Tibial nerve (tissue), 4 donors: Measurements from ENCODE around the gene NOSIP.

Source experiments
- EP300 ChIP-seq, 2 donors: sonication (generic); formaldehyde crosslinking; IDR thresholded peaks; one replicate each; pipeline ENCODE4 v1.6.1; 2017; ENCODE audit warnings: antibody characterized with exemption in 2 of 2, mild to moderate bottlenecking in 1 of 2
- POLR2A ChIP-seq, 2 donors: fragments of 450-650 bp; IDR thresholded peaks; one replicate each; pipeline ENCODE4 v1.6.1; 2017; ENCODE audit warnings: antibody characterized with exemption in 2 of 2, mild to moderate bottlenecking in 2 of 2, moderate library complexity in 2 of 2
- TF ChIP-seq, protein P1 (sequence below), 5 experiments: fragments of 200-600 bp in 3 of 5; fragments of 450-650 bp in 2 of 5; sonication (generic) in 3 of 5; IDR thresholded peaks; one replicate each; pipeline ENCODE4 v1.5.1; 2016 to 2019; ENCODE audit warnings: antibody characterized with exemption in 5 of 5, mild to moderate bottlenecking in 3 of 5, moderate library complexity in 2 of 5

DNA sequence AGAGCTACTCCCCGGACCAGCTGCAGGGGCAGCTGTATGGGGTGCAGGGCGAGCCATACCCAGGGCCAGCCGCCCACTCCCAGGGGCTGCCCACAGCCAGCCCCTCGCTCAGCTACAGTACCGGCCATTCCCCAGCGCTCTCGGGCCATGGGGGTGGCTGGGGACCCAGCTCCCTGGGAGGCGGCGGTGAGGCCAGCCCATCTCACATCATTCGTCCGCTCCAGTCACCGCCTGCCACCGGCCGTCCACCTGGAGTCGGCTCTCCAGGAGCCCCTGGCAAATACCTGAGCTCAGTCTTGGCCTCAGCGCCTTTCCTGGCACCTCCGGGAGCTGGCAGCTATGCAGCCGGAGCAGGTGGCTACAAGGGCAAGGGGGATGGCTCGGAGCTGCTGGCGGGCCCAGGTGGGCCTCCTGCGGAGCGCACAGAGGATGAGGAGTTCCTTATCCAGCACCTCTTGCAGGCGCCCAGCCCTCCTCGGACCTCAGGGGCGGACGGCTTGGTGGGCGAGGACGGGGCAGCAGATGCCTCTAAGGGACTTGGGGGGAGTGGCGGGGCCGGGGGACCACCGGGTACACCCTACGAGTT lies 15.6 kb upstream of the NOSIP start:
- TF ChIP-seq EP300 (IDR thresholded peaks at IDR 0.05) (no peak), POLR2A (IDR thresholded peaks at IDR 0.05) (no peak)
- TF ChIP-seq, protein P1, sequence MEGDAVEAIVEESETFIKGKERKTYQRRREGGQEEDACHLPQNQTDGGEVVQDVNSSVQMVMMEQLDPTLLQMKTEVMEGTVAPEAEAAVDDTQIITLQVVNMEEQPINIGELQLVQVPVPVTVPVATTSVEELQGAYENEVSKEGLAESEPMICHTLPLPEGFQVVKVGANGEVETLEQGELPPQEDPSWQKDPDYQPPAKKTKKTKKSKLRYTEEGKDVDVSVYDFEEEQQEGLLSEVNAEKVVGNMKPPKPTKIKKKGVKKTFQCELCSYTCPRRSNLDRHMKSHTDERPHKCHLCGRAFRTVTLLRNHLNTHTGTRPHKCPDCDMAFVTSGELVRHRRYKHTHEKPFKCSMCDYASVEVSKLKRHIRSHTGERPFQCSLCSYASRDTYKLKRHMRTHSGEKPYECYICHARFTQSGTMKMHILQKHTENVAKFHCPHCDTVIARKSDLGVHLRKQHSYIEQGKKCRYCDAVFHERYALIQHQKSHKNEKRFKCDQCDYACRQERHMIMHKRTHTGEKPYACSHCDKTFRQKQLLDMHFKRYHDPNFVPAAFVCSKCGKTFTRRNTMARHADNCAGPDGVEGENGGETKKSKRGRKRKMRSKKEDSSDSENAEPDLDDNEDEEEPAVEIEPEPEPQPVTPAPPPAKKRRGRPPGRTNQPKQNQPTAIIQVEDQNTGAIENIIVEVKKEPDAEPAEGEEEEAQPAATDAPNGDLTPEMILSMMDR (IDR thresholded peaks at IDR 0.05): no peak
